ENCODE results near the gene FRAS1.

GRCh38 chr4:78083035-78083434, 25.9 kb downstream of the FRAS1 start:
- no peak for TF ChIP-seq CTCF (conservative IDR thresholded peaks at IDR 0.05 in 1 of 2, IDR thresholded peaks at IDR 0.05 in 1 of 2; ENCODE audit: low read depth in 1 of 2, low read length in 2 of 2)
- TF ChIP-seq EZH2 (IDR thresholded peaks at IDR 0.05; ENCODE audit: low read length, missing control alignments) = no peak

Data from fibroblast of lung (primary cell).